OCI-LY3 (cell line): ENCODE data around the gene PARP3.

Source experiments
- H2AFZ ChIP-seq: fragments of 200-600, 300-600 bp; shearing (Covaris generic); 2 replicates; pipeline ENCODE4 v1.6.0; 2014; ENCODE audit warnings: antibody characterized with exemption, low read depth, low read length
- H3K27ac ChIP-seq: fragments of 200-600, 300-600 bp; sonication (generic); 2 replicates; pipeline ENCODE4 v1.5.1; 2014; ENCODE audit warnings: mild to moderate bottlenecking, low read length, moderate library complexity, mixed read lengths
- H3K27me3 ChIP-seq: fragments of 200-600, 300-600 bp; sonication (generic); 2 replicates; pipeline ENCODE4 v1.6.1; 2014; ENCODE audit warnings: low read depth, low read length, mixed read lengths
- H3K36me3 ChIP-seq: fragments of 200-600, 300-600 bp; sonication (generic); replicated peaks from 2 replicates; pipeline ENCODE3; 2014; ENCODE audit warnings: low read depth, low read length, mixed read lengths
- H3K4me1 ChIP-seq: fragments of 300-600, 200-600 bp; sonication (generic); 2 replicates; pipeline ENCODE4 v1.6.1; 2014; ENCODE audit warnings: low read length, mixed read lengths
- H3K4me2 ChIP-seq: fragments of 200-600, 300-600 bp; sonication (generic); 2 replicates; pipeline ENCODE4 v1.6.1; 2014; ENCODE audit warnings: low read length, mixed read lengths
- H3K4me3 ChIP-seq: fragments of 300-600, 200-600 bp; sonication (generic); 2 replicates; pipeline ENCODE4 v1.5.1; 2014; ENCODE audit warnings: antibody characterized with exemption, mild to moderate bottlenecking, low read length, moderate library complexity
- H3K79me2 ChIP-seq: fragments of 300-600, 200-600 bp; shearing (Covaris generic); 2 replicates; pipeline ENCODE4 v1.6.1; 2014; ENCODE audit warnings: mild to moderate bottlenecking, low read length, mixed read lengths
- H3K9ac ChIP-seq: fragments of 300-600, 200-600 bp; shearing (Covaris generic); 2 replicates; pipeline ENCODE4 v1.6.0; 2014; ENCODE audit warnings: mild to moderate bottlenecking, low read length, moderate library complexity
- H3K9me3 ChIP-seq: fragments of 200-600, 300-600 bp; shearing (Covaris generic); 2 replicates; pipeline ENCODE4 v1.6.1; 2014; ENCODE audit warnings: low read length, mixed read lengths; ENCODE audit not compliant: insufficient read depth
- H4K20me1 ChIP-seq: fragments of 200-600, 300-600 bp; sonication (generic); 2 replicates; pipeline ENCODE4 v1.6.1; 2016; ENCODE audit warnings: low read length, mixed read lengths; ENCODE audit not compliant: insufficient read depth
- EZH2phosphoT487 ChIP-seq: fragments of 200-600 bp; shearing (Covaris generic); IDR thresholded peaks from 2 replicates; pipeline ENCODE4 v1.6.1; 2018; ENCODE audit warnings: antibody characterized with exemption, mixed run types, low read depth
- TF ChIP-seq, protein P1 (sequence below): fragments of 200-600, 300-600 bp; sonication (generic); IDR thresholded peaks from 2 replicates; pipeline ENCODE4 v1.5.1; 2014; ENCODE audit warnings: antibody characterized with exemption, low read length, low read depth

Gene PARP3

DNA sequence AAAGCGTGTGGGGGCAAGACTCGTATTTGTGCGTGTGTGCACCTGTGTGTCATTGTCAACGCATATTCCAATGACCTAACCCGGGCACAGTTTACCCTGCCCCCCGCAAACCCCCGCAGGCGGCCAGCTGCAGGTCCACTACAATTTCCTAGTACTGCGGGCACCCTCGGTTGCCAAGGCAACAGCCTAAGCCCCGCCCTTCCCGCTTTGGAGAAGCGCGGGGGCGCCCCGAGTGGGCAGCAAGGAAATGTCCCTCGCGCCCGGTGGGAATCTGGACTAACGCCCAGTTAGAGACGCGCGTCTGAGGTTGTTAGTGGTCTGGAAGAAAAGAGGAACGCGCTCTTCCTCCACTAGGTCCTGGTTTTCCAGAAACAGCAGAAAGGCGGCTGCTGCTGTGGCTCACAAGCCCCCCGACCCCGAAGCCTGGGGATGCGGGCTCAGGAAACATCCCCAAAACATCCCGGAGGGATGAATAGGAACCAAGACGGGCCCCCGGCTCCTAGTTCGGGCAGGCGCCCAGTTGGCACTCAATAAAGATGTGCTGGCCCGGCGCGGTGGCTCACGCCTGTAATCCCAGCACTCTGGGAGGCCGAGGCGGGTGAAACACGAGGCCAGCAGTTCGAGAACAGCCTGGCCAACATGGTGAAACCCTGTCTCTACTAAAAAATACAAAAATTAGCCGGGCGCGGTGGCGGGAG is 33.8 kb downstream of the PARP3 start:
- TF ChIP-seq, protein P1, sequence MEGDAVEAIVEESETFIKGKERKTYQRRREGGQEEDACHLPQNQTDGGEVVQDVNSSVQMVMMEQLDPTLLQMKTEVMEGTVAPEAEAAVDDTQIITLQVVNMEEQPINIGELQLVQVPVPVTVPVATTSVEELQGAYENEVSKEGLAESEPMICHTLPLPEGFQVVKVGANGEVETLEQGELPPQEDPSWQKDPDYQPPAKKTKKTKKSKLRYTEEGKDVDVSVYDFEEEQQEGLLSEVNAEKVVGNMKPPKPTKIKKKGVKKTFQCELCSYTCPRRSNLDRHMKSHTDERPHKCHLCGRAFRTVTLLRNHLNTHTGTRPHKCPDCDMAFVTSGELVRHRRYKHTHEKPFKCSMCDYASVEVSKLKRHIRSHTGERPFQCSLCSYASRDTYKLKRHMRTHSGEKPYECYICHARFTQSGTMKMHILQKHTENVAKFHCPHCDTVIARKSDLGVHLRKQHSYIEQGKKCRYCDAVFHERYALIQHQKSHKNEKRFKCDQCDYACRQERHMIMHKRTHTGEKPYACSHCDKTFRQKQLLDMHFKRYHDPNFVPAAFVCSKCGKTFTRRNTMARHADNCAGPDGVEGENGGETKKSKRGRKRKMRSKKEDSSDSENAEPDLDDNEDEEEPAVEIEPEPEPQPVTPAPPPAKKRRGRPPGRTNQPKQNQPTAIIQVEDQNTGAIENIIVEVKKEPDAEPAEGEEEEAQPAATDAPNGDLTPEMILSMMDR, result no peak
- Histone ChIP-seq H3K9me3 (no peaks in the 10 kb centered on the region), H3K4me2 (peak overlapping the region; percentile 100), H3K36me3 (peaks cover 5% of the 10 kb centered on the region), H3K79me2 (peaks cover 8% of the 10 kb centered on the region), H2AFZ (peak overlapping the region; percentile 99; the same call in 1 of the 2 replicates), H3K27ac (no peak overlapping the region), H3K4me1 (peaks cover 14% of the 10 kb centered on the region), H3K27me3 (no peaks in the 10 kb centered on the region), H4K20me1 (no peaks in the 10 kb centered on the region), H3K9ac (peak overlapping the region; percentile 96; the same call in 1 of the 2 replicates), H3K4me3 (peak overlapping the region; percentile 98)

DNA sequence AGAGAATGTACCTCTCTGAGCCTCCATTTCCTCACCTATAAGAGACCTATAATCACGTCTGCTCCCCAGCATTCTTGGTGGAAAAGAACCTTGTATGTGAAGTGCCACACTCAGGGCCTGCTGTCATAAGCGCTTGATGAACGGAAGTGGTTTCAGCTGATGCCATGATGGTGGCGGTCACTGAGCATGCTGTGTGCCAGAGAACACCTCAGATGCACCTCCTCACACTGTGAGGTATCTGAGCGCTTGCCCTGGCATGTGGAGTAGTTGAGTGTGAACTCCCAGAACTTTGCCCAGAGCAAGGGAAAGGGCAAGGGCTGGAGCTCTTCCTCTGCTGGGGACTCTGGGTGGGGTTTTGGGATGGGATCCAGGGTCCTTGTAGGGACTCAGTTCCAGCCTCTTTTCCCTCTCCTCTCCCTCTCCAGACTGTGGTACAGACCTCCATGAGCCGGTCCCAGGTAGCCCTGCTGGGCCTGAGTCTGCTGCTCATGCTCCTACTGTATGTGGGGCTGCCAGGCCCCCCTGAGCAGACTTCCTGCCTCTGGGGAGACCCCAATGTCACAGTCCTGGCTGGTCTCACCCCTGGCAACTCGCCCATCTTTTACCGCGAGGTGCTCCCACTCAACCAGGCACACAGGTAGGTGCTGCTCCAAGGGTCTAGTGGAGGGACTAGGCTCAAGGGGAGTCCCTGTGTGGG is 35.4 kb downstream of the PARP3 start:
- H3K4me2 ChIP-seq, result no peak overlapping the region
- H3K79me2 ChIP-seq, result peaks cover 20% of the 10 kb centered on the region
- peaks cover 20% of the 10 kb centered on the region for H3K4me1 ChIP-seq
- H3K9ac ChIP-seq, result no peak overlapping the region
- H2AFZ ChIP-seq, result no peak overlapping the region
- TF ChIP-seq, protein P1, result no peak
- TF ChIP-seq EZH2phosphoT487, result no peak
- H3K4me3 ChIP-seq, result no peak overlapping the region
- H3K9me3 ChIP-seq, result no peaks in the 10 kb centered on the region
- H3K27ac ChIP-seq, result no peak overlapping the region
- H3K27me3 ChIP-seq, result no peaks in the 10 kb centered on the region
- H4K20me1 ChIP-seq, result no peaks in the 10 kb centered on the region
- H3K36me3 ChIP-seq, result peaks cover 7% of the 10 kb centered on the region

DNA sequence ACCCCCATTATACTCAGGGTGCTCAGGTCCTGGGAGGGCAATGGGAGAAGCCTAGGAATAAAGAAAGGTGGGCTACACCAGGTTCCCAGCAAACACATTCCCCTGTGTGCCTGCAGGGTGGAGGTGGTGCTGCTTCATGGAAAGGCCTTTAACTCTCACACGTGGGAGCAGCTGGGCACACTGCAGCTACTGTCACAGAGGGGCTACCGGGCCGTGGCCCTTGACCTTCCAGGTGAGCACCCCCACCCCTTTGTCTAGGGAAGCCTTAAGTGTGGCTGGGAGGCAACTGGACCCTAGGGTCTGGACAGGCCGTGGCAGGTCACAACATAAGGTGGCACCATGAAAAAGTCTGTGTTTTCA is 36.0 kb downstream of the PARP3 start:
- H3K4me2 ChIP-seq, result no peak overlapping the region
- H2AFZ ChIP-seq, result no peak overlapping the region
- H3K4me1 ChIP-seq, result peaks cover 20% of the 10 kb centered on the region
- H3K9me3 ChIP-seq, result no peaks in the 10 kb centered on the region
- peaks cover 7% of the 10 kb centered on the region for H3K36me3 ChIP-seq
- H3K9ac ChIP-seq, result no peak overlapping the region
- TF ChIP-seq, protein P1, result no peak
- no peak for TF ChIP-seq EZH2phosphoT487
- H3K79me2 ChIP-seq, result peaks cover 22% of the 10 kb centered on the region
- H3K27me3 ChIP-seq, result no peaks in the 10 kb centered on the region
- H3K27ac ChIP-seq, result no peak overlapping the region
- H3K4me3 ChIP-seq, result no peak overlapping the region
- H4K20me1 ChIP-seq, result no peaks in the 10 kb centered on the region

DNA sequence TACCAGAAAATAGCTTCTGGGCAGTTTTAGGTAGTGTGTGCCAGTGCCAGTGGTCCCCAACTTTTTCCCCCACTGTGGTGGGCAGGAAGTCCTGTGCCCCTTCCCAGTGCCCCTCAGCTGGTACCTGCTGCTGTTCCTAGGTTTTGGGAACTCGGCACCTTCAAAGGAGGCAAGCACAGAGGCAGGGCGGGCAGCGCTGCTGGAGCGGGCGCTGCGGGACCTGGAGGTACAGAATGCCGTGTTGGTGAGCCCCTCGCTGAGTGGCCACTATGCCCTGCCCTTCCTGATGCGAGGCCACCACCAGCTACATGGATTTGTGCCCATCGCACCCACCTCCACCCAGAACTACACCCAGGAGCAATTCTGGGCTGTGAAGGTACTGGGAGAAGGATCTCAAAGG is 38.1 kb downstream of the PARP3 start:
- H3K4me1 ChIP-seq, result peaks cover 19% of the 10 kb centered on the region
- H3K79me2 ChIP-seq, result peaks cover 15% of the 10 kb centered on the region
- no peaks in the 10 kb centered on the region for H4K20me1 ChIP-seq
- H2AFZ ChIP-seq, result no peak overlapping the region
- H3K4me3 ChIP-seq, result no peak overlapping the region
- TF ChIP-seq, protein P1, result no peak
- TF ChIP-seq EZH2phosphoT487, result no peak
- H3K9ac ChIP-seq, result no peak overlapping the region
- no peak overlapping the region for H3K27ac ChIP-seq
- H3K36me3 ChIP-seq, result peaks cover 7% of the 10 kb centered on the region
- no peaks in the 10 kb centered on the region for H3K9me3 ChIP-seq
- H3K4me2 ChIP-seq, result no peak overlapping the region
- no peaks in the 10 kb centered on the region for H3K27me3 ChIP-seq
